Loucy (cell line): ENCODE results near the gene CYP2C19.

Experiments
- EZH2phosphoT487 ChIP-seq: fragments of 200-600 bp; IDR thresholded peaks from 2 replicates; pipeline ENCODE4 v1.6.1; 2018; ENCODE audit warnings: antibody characterized with exemption, mild to moderate bottlenecking, moderate library complexity, borderline replicate concordance
- TF ChIP-seq, protein P1 (sequence below): fragments of 200-600 bp; sonication (generic); conservative IDR thresholded peaks from 2 replicates; pipeline ENCODE4 v1.5.1; 2014; ENCODE audit warnings: mild to moderate bottlenecking, antibody characterized with exemption, low read length

DNA sequence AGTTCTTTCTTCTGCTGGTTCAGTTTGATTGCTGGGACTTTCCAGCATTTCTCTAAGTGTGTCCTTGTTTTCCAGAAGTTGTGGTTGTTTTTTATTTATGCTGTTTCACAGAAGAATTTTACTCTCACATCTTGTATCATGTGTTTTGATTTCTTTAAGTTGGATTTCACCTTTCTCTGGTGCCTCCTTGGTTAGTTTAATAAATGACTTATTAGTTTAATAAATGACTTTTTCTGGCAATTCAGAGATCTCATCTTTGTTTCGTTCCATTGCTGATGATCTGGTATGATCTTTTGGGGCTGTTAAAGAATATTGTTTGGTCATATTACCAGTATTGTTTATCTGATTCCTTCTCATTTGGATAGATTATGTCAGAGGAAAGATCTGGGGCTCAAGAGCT is 116.2 kb downstream of the CYP2C19 start:
- TF ChIP-seq, protein P1, sequence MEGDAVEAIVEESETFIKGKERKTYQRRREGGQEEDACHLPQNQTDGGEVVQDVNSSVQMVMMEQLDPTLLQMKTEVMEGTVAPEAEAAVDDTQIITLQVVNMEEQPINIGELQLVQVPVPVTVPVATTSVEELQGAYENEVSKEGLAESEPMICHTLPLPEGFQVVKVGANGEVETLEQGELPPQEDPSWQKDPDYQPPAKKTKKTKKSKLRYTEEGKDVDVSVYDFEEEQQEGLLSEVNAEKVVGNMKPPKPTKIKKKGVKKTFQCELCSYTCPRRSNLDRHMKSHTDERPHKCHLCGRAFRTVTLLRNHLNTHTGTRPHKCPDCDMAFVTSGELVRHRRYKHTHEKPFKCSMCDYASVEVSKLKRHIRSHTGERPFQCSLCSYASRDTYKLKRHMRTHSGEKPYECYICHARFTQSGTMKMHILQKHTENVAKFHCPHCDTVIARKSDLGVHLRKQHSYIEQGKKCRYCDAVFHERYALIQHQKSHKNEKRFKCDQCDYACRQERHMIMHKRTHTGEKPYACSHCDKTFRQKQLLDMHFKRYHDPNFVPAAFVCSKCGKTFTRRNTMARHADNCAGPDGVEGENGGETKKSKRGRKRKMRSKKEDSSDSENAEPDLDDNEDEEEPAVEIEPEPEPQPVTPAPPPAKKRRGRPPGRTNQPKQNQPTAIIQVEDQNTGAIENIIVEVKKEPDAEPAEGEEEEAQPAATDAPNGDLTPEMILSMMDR: no peak
- no peak for TF ChIP-seq EZH2phosphoT487
